ENCODE data around the gene IL1B.
"Not testable (repeated sequence)": the region's sequence is repeated elsewhere in the genome, so short reads cannot be mapped to it uniquely, and the experiment has no call there.

IL1B gene

DNA sequence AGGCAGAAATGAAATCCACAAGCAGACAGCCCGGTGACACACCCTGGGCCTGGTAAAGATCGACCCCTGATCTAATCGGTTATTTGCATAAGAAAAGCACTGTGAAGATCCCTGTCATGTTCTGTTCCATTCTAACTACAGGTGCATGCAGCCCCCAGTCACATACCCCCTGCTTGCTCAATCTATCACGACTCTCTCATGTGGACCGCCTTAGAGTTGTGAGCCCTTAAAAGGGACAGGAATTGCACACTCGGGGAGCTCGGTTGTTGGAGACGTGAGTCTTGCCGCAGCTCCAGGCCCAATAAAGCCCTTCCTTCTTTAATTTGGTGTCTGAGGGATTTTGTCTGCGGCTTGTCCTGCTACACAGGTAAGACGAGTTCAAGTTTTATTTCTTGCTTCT lies 13.4 kb upstream of the IL1B start:
- no peak for DNase-seq

GRCh38 chr2:112848833-112849232 lies 12.3 kb upstream of the IL1B start:
- DNase-seq, result no peak

GRCh38 chr2:112846031-112846430 lies 9.5 kb upstream of the IL1B start:
- no peak for DNase-seq

DNA sequence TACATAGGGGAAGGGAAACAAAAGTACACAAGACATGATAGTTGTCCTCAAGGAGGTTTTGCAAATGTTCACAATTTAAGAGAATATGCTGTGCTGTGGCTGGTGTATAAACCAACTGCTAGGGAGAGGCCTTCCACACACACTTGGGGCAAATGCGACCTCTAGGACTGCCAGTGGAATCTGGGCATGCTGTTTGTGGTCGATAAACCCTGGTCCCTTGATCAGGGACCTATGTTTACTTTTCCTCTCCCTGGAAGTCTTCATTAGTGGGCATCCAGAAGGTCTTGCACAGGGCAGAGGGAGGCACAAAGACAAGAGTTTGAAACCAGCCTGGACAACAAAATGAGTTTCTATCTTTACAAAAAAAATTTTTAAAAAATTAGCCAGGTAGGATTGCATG lies 7.3 kb upstream of the IL1B start:
- DNase-seq, result no peak

GRCh38 chr2:112843288-112843687 lies 6.7 kb upstream of the IL1B start:
- DNase-seq, result no peak

DNA sequence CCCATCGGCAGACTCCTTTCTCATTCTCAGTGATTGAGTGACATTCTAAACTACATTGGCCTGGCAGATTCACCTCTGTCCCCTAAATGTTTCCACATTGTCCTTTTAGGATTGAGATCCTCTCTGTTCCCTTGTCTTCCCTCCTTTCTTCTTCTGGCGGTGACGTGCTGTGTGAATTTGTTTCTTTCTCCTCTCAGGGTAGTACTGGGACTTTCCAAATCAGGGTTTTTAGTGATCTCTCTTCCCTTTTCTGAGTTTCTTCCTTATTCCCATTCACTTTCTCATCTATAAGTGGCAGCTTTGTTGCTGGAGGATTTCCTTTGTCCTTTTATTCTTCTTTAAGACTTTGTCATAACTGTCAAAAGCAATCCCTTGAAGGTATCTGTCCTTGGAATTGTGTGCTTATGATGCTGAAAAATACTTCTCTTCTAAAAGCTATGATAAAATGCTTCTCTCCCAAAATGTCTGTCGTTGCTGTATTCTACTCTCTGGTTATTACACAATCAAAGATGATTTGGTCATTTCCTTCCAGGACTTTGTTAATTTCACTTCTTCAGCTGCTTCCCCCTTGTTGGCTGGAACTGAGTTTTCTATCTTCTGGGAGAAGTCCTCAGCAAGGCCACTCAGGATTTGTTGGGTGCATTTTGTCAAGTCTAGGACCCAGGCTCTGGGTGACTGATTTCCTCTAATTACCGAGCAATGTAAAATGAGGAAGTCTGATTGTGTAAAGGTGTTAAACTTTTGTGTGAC lies 4.9 kb upstream of the IL1B start:
- DNase-seq, result no peak

- DNase-seq, result no peak
Observed at GRCh38 chr2:112840068-112840445, 3.5 kb upstream of the IL1B start.

DNA sequence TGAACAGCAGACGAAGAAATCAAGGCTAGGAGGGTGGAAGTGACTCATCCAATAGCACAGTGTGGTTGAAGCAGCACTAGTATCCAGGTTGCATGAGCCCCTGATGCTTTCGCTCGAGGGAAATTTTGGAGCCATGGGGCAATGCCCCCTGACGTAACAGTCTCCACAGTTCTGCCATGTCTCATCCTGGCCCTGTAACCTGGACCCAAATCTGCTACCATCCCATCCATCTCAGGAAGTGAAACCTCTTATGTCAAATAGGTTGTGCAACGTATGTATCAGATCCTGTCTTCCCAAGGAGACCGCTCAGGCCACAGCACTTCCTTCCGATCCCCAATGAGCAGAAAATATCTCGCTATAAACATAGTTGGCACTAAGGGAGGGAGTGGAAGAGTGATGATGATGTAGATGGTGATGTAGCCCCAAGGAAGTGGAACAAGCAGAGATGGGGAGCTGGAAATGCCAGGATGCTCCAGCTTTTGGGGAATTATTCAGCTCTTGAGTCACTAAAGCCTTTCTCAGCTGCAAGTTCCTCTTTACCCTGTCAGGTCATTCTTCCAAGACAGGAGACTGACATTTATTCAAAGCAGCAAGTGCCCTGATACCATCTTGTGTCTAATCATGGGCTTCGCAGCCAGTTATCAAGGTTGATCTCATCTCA lies 3.0 kb upstream of the IL1B start:
- no peak for DNase-seq

DNA sequence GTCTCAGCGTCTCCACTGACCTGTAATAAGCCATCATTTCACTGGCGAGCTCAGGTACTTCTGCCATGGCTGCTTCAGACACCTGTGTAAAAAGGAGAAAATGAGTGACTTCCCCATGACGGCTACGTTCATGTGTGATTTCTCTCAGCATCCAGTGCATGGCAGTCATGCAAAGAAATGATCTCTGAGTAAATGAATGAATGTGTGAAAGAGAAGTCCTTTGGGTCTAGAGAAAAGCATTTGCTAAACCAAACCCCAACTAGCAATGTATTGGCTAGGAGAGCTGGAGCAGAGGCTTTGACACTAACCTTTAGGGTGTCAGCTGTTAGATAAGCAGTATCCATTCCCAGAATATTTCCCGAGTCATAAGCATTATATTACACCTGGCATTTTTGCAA lies 417 bp downstream of the IL1B start:
- DNase-seq, result no peak

GRCh38 chr2:112835536-112836162 lies 930 bp downstream of the IL1B start:
- DNase-seq, result no peak

DNA sequence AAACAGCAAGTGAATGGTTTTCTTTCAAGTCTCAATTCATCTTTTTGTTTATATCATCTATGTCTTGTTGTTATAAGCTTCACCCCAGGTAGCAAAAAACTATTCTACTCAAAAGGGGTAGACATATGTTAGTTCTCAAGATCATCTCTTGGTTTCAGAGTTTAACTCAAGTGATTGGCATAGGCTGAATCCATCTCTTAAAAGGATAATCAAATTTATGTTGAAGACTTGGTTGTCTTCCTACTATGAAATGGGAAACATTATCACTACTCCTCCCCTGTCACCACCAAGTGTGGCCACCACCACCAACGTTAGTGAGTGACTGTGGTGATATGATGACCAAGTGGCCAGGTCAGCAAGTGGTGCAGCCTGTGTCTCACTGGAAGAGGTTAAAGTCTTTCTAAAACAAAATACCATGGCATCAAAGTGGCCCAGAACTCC lies 1.5 kb downstream of the IL1B start:
- no peak for DNase-seq

DNA sequence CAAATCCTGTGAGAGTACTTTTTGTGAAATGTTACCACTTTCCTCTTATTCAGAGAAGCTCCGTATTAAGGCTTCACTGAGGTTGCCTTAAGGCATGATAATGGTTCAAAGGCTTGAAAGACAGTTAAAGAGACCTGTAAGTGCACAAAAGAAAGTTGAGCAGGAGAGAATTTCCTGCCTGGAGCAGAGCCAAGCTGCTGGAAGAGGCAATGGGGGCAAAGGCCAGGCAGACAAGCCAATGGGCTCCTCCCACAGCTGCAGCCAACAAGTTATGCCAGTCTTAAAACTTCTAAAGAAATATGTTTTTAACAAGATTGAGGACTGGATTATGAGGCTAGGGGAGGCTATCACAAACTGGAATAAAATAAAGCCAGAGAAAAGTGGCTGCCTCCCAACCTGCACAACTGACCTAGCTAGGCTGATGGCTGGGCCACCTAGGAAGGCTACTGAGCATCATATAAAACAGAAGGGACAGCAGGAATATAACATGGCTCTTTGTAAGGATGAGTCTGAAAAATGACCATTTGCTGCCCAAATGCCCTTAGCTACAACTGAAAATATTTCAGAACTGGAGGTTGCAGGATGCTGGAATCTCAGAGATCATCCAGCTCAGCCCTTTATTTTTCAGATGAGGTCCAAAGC lies 2.1 kb downstream of the IL1B start:
- DNase-seq, result no peak

DNA sequence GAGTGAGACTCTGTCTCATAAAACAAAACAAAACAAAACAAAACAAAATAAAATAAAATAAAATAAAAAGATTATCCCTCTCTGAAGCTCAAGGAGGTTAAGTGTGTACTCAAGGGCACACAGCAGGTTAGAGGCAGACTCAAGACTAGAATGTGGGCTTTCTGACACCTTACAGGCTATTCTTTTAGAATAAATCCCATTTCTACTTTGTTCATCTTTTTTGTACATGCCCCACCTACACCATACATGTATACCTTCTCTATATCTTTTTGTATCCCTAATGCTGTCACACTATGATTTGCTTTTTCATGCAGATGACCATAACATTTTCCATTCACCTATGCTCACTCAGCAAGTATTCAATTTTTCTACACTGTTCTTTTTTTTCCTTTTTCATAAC lies 2.6 kb downstream of the IL1B start:
- no peak for DNase-seq

DNA sequence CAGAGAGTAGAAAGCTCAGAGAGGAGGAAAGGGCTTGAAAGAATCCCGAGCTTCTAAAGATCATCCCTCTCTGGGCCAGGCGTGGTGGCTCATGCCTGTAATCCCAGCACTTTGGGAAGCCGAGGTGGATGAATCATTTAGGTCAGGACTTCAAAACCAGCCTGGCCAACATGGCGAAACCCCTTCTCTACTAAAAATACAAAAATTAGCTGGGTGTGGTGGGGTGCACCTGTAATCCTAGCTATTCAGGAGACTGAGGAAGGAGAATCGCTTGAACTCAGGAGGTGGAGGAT lies 3.0 kb downstream of the IL1B start:
- not testable (repeated sequence) for DNase-seq

DNA sequence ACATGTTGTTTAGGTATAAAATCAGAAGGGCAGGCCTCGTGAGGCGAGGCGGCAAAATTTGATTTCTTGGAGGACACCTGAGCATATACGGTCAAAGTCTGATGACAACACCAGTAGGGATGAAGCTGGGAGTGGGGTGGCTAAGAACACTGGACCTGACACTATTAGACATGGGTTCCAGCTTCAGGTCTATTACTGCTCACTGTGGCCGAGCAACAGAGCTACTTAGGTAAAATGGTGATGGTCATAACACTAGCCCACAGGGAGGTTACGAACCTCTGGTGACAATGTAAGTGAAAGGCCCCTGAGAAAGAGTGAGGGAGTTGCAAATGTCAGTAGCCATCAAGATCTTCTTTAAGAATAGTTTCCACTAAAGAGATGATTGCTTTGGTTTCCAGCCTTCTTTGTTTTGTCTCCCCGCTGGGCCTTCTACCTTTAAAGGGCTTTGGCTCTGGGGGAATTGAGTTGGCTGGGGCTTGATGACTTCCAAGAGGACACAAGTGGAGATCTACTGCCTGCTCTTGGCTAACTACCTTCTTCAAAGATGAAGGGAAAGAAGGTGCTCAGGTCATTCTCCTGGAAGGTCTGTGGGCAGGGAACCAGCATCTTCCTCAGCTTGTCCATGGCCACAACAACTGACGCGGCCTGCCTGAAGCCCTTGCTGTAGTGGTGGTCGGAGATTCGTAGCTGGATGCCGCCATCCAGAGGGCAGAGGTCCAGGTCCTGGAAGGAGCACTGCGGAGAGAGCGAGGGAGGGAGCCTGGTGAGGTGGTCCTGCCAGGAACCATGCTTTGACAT lies 3.5 kb downstream of the IL1B start:
- DNase-seq, result no peak

GRCh38 chr2:112831946-112832840 lies 4.4 kb downstream of the IL1B start:
- DNase-seq, result no peak

DNA sequence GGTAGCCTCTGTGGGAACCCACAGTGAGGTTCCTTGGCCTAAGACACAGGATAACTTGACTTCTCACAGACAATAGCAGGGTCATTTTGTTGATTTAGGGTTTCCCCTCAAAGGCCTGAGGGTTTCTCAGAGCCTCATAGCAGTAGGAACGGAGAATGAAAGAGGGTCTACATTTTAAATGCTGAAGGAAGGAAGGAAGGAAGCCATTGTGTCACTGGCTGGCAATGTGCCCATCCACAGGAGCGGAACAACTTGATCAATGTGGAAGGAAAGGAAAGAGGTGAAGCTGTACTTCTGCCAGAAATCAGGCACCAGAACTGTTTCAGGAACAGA lies 5.1 kb downstream of the IL1B start:
- DNase-seq, result no peak

DNA sequence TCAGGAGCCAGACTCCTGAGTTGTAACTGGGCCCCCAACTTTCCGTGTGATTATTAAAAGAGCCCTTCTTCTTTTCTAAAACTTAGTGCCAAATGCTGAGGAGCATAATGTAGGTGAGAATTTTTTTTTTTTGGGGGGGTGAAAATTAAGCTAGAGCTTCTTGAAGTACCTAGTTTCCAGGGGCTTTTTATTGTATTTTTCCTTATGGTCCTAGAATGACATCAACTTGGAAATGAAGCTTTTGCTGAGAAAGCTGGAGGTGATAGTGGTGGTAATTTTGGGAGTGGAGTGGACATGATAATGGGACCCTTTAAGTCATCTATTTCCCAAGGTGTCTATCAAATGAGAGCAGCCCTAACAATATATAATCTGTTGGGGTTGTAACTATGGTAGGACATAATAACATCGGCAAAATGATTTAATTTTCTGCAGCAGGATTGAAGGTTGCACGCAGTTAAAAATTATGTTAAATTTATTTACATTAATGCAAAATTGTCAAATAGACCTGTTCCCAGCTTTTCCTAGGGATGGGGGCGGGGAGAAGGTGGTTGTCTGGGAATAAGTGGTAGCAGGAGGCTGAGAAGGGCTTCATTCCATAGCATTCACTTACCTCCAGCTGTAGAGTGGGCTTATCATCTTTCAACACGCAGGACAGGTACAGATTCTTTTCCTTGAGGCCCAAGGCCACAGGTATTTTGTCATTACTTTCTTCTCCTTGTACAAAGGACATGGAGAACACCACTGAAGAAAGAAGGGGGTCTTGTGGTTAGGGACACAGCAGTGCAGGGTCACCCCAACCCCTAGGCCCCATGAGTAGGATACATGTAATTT lies 5.7 kb downstream of the IL1B start:
- no peak for DNase-seq

- no peak for DNase-seq
Observed at GRCh38 chr2:112829961-112830681, 6.5 kb downstream of the IL1B start.

GRCh38 chr2:112829101-112829960 lies 7.2 kb downstream of the IL1B start:
- no peak for DNase-seq
